BJ (cell line): ENCODE measurements around the gene DGKG. TPM values are rescaled to one million over a fixed set of nuclear protein-coding genes. Genes with fewer than 3 reads are reported as not detected.

Experiments used
- CTCF ChIA-PET: fragments of 350-600 bp; formaldehyde crosslinking; extraction: SDS; loops from one replicate; lab custom pipeline; 2021; ENCODE audit warnings: antibody characterized with exemption, inconsistent platforms; lab: Yijun Ruan, JAX
- POLR2A ChIA-PET: fragments of 300-600 bp; sonication (Branson Sonifier 250); formaldehyde crosslinking; extraction: SDS; loops from one replicate; lab custom pipeline; 2021; ENCODE audit warnings: antibody characterized with exemption; lab: Charles Lee
- DNase-seq: peaks from one replicate; pipeline ENCODE4 v3.0.0-alpha.2; 2011; ENCODE audit warnings: low read depth
- H3K27me3 ChIP-seq: 2 replicates; pipeline ENCODE4 v1.6.0; 2011; ENCODE audit warnings: low read length; ENCODE audit not compliant: control insufficient read depth, insufficient read depth
- H3K36me3 ChIP-seq: 2 replicates; pipeline ENCODE4 v1.5.1; 2011; ENCODE audit warnings: low read length; ENCODE audit not compliant: control insufficient read depth, insufficient read depth
- H3K4me3 ChIP-seq: 2 replicates; pipeline ENCODE4 v1.5.1; 2011; ENCODE audit warnings: low read depth, mild to moderate bottlenecking, control low read depth, low read length
- polyA plus RNA-seq: library from polyadenylated mRNA; depleted of rRNA; stranded (reverse); fragments of >200 nt; gene quantifications from 2 replicates; pipeline ENCODE4 v1.2.3, GENCODE V29; 2011
- TF ChIP-seq, protein P1 (sequence below): IDR thresholded peaks from 2 replicates; pipeline ENCODE4 v1.5.1; 2011; ENCODE audit warnings: low read depth, mild to moderate bottlenecking, control low read depth, inconsistent platforms, low read length, moderate library complexity; ENCODE audit not compliant: insufficient read depth

Gene DGKG
- polyA plus RNA-seq, 1 experiment = not detected

DNA sequence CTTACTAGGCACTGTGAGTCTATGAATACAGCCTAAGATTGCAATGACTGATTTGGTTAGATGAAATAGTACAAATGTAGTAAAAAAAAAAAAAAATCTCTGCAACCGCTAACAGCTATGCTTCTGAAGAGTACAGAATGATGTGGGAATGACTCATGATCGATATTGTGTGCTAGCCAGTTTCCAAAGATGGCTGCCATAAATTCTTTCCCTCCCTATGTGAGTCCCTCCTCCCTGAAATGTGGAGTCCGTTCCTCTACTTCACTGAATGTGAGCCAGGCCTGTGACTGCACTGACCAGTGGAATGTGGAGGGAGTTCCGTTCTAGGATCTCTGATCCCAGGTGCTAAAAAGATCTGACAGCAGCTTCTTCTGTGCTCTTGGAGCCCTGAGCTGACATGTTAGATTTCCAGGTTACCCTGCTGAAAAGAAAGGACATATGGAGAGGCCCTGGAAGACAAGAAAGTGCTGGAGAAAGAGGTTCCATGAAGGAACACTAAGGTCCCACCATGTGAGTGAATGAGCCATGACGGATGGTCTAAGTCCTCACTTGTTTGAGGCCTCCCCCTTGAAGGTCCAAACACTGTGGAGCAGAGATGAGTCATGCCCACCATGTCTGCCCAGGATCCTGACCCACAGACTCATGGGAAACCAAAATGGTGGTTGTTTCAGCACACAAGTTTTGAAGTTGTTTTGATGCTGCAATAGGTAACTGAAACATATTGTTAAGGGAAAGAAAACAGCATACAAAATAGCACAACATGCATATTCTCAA lies 46.3 kb downstream of the DGKG start:
- DNase-seq = no peak
- Histone ChIP-seq H3K36me3 (no peaks in the 10 kb centered on the region), H3K4me3 (no peak overlapping the region), H3K27me3 (no peaks in the 10 kb centered on the region; the same call in 1 of the 2 replicates)
- TF ChIP-seq, protein P1, sequence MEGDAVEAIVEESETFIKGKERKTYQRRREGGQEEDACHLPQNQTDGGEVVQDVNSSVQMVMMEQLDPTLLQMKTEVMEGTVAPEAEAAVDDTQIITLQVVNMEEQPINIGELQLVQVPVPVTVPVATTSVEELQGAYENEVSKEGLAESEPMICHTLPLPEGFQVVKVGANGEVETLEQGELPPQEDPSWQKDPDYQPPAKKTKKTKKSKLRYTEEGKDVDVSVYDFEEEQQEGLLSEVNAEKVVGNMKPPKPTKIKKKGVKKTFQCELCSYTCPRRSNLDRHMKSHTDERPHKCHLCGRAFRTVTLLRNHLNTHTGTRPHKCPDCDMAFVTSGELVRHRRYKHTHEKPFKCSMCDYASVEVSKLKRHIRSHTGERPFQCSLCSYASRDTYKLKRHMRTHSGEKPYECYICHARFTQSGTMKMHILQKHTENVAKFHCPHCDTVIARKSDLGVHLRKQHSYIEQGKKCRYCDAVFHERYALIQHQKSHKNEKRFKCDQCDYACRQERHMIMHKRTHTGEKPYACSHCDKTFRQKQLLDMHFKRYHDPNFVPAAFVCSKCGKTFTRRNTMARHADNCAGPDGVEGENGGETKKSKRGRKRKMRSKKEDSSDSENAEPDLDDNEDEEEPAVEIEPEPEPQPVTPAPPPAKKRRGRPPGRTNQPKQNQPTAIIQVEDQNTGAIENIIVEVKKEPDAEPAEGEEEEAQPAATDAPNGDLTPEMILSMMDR = no peak
- CTCF ChIA-PET = no interaction called here
- POLR2A ChIA-PET = no interaction called here

DNA sequence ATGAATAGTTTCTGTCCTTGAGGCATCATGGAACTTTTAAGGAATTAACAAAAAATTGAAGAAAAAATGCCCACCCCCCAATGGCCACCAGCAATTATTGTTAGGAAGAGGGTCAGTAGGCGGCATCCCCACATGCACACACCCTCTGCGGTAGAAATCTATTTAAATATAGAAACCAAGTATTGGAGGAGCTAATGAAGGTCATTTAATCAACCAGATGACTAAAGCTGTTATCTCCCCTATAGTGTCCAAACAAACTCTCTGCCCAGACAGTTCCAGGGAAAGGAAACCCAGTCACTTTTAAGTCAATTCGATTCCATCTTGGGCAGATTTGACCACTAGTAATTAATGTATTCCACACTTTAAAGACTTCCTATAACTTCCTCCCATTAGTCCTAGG lies 47.1 kb downstream of the DGKG start:
- Histone ChIP-seq H3K4me3 (no peak overlapping the region), H3K27me3 (no peaks in the 10 kb centered on the region; the same call in 1 of the 2 replicates), H3K36me3 (no peaks in the 10 kb centered on the region)
- TF ChIP-seq, protein P1 = no peak
- no peak for DNase-seq
- ChIA-PET POLR2A (no interaction called here), CTCF (no interaction called here)

DNA sequence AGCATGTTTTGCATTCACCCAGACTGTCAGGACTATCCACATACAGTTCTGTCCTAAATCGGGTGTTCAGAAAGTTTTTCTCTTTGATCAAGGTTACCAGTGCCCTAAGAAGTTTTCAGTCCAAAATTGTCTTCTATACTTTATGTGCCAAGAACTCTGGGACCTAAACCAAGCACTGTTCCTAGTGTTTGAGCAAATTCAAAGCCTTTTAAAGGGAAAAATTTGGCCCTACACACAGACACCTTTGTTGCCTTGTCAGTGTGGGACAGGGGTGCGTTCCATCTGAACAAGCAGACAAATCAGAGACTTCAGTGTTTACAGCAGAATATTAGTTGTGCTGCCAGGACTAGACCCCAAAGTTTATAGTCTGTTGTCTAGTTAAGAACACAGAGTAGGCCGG lies 50.6 kb downstream of the DGKG start:
- Histone ChIP-seq H3K4me3 (no peak overlapping the region), H3K27me3 (no peaks in the 10 kb centered on the region), H3K36me3 (no peaks in the 10 kb centered on the region)
- TF ChIP-seq, protein P1 = no peak
- DNase-seq = no peak
- CTCF ChIA-PET = no interaction called here
- POLR2A ChIA-PET = no interaction called here

DNA sequence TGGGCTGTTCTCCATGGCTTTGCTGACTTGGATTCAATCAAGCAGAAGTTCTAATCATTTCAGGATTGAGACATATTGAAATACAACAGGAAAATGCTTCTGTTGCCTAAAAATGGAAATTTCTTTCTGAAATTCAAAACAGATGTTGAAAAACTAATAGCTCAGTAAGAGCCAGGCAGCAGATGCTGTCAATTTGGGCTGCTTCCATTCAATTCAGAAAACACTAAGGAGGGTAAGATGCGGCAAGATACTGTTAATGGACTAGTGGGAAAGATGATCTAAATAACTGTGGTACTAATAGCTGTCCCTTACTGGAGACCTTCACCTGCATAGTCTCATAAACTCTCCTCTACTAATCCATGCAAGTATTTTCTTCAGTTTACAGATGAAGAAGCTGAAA lies 53.5 kb downstream of the DGKG start:
- H3K36me3 ChIP-seq = no peaks in the 10 kb centered on the region
- H3K4me3 ChIP-seq = no peak overlapping the region
- POLR2A ChIA-PET = no interaction called here
- peaks cover 5% of the 10 kb centered on the region for H3K27me3 ChIP-seq
- TF ChIP-seq, protein P1 = no peak
- DNase-seq = no peak
- CTCF ChIA-PET = interaction anchor here (1.2 to 1.4 kb wide), 2 partner anchors 38 to 42 kb away, joined by 3 read pairs; no protein-coding TSS in a partner anchor

DNA sequence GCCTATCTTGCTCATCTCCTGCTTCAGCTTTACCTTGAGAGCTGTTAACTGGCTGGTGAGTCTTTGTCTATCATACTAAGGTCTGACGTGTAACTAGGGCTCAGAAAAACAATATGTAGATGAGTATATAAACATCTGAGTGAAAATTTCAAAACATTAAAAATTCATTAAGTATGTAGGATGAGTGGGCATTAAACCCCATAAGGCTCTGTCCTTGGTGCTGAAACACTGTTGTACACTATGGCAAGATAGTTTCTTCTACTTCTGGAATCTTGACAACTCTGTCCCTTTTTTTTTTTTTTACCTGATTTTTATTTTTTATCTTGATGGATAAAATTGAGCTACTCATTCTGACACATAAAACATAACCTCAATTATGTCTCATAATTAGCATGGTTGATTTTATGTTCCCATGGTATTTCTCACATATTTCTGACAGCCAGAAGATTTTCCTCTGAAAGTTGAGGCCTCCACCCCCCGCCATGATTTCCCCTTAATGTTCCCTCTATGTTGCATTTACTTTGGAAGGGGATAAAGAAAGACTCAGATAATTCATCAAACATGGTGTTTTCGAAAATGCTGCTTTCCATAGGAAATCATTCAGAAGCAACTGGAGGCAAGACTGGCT lies 54.3 kb downstream of the DGKG start:
- TF ChIP-seq, protein P1 = no peak
- Histone ChIP-seq H3K27me3 (peaks cover 5% of the 10 kb centered on the region), H3K4me3 (no peak overlapping the region), H3K36me3 (no peaks in the 10 kb centered on the region)
- DNase-seq = no peak
- ChIA-PET POLR2A (no interaction called here), CTCF (no interaction called here)
